AG09319 (cell line): Measurements from ENCODE around the gene COL6A5.

Experiments used
- DNase-seq: peaks from one replicate; pipeline ENCODE4 v3.0.0-alpha.2; 2010; ENCODE audit warnings: low read depth; ENCODE audit errors: extremely low read depth
- TF ChIP-seq, protein P1 (sequence below): IDR thresholded peaks from 2 replicates; pipeline ENCODE4 v1.5.1; 2011; ENCODE audit warnings: low read depth, mild to moderate bottlenecking, inconsistent platforms, low read length, moderate library complexity

COL6A5 gene

DNA sequence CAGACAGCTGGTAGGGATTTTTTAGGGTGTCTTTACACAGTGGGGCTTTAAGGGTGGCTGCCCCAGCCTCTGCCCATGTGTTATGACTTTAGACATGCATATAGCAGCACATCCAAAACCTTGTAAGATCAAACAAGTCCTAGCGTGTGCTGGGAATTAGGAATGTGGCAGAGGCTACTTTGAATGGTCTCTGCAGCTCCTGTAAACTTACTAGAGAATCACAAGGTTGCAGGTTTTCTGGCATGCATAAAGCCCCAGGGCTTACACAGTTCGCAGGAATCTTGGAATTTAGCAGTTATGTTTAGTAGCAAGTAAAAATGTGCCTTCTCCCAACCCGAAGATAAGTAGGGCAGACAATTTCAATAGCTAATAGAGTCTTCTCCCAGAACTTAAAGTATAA, 124.7 kb downstream of the COL6A5 start:
- DNase-seq: no peak
- TF ChIP-seq, protein P1, sequence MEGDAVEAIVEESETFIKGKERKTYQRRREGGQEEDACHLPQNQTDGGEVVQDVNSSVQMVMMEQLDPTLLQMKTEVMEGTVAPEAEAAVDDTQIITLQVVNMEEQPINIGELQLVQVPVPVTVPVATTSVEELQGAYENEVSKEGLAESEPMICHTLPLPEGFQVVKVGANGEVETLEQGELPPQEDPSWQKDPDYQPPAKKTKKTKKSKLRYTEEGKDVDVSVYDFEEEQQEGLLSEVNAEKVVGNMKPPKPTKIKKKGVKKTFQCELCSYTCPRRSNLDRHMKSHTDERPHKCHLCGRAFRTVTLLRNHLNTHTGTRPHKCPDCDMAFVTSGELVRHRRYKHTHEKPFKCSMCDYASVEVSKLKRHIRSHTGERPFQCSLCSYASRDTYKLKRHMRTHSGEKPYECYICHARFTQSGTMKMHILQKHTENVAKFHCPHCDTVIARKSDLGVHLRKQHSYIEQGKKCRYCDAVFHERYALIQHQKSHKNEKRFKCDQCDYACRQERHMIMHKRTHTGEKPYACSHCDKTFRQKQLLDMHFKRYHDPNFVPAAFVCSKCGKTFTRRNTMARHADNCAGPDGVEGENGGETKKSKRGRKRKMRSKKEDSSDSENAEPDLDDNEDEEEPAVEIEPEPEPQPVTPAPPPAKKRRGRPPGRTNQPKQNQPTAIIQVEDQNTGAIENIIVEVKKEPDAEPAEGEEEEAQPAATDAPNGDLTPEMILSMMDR: no peak

DNA sequence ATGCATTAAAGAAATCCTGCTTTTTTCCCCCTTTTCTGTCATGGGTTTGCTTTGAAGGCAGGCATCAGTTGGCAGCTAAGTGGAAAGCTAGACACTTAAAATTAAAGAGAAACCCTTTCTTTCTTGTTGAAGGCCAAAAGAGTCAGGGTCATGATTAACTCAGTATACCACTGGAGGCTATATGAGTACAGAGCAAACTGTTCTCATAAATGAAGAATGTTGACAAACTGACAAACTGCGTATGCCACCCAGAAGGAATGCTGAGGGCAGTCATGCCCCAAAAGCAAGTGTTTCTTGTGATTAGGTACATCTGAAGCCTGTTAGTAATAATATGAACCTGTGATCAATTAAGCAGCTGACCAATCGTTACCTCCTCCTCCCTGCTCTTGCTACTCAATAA, 127.9 kb downstream of the COL6A5 start:
- TF ChIP-seq, protein P1: no peak
- no peak for DNase-seq

DNA sequence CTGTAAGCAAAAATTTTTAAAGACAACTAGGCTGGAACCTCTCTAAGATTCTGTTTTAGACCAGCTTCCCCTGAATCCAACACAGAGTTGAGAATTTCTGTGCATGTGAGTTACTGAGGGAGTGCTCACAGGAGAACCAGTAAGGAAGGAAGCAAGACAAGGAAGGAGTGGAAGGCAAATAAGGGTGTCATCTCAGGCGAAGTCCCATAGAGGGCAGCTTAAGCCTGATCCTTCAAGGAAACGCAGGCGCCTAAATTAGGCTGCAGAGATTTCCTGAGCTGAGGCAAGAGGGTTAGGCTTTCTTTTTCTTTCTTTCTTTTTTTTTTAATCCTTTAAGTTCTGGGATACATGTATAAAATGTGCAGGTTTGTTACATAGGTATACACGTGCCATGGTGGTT, 135.3 kb downstream of the COL6A5 start:
- peak; percentile 63 for DNase-seq
- TF ChIP-seq, protein P1: peak; percentile 81

DNA sequence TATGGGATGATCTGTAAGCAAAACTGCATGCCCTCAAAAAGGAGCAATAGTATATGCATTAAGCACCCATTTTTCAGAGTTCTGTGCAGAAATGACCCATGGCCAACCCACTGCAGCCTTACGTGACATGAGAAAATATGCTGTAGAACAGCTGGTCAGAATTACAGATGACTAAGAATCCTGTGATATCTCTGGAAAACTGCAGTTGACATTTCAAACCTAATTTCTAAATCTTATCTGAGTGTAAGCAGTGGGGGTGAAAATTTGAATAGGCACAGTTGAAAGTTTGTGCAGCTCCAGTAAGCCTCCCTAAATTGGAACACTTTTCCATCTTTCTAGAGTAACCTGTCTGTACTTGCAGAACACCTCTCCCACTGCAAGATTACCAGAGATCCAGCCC, 142.8 kb downstream of the COL6A5 start:
- no peak for DNase-seq
- TF ChIP-seq, protein P1: no peak

DNA sequence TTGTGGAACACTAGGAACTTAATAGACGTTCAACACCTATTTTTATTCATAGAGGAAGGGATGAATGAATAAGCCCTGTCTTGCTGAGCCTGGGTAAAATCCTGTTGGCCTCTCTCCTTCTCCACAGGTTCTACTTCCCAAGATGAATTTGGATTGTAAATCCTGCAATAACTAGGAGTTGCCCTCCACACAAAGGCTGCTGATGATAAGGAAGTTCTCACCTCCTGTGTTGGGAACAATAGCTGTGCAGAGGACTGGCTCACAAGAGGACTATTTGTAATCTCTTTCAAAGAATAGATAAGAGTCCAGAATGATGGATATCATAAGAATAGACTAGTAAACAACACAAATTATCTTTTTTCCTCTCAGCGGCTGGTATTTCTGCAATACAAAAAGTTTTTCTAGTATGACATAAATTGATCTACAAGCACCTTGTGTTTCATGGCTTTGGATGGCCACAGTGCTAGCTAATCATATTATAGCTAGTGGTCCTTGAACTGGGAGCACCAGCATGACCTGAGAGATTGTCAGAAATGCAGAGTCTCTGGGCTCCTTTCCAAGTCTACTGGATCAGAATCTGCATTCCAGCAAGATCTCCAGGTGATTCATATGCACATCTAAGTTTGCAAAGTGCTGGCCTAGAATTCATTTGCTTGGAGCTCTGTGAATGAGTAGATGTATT, 143.4 kb downstream of the COL6A5 start:
- no peak for DNase-seq
- TF ChIP-seq, protein P1: no peak

DNA sequence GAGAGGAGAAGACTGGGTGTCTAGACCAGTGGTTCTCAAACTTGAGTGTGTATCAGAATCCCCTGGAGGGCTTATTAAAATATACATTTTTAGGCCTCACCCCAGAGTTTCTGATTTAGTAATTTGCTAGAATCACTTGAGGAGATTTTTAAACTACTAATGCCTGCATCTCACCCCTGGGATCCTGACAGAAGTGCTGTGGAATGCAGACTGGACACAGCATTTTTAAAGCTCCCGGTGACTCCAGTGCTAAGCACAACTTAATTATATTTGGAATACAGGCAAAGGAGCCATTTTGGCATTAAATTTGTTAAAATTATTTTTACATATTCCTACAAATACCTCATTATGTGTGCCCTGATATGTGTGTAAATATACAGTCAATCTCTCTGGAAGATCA, 144.8 kb downstream of the COL6A5 start:
- DNase-seq: no peak
- TF ChIP-seq, protein P1: no peak

DNA sequence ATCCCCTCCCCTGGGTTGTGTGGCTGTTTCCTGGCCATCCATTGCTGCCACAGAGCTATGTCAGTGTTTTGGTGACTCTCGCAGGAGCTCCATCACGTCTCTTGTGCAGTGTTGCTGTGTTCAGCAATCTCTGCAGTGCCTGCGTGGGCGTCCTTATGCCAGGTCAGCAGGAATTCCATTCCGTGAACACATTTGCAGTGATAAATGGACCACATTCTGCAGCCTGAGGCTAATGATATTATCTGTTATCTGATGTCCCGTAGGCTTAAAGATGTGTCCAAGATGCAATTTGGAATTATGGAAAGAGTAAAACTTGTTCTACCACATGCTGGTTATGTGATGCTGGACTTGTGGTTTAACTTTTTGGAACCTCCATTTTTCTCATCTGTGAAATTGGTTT, 146.0 kb downstream of the COL6A5 start:
- DNase-seq: no peak
- TF ChIP-seq, protein P1: no peak
